Activated CD8-positive, alpha-beta memory T cell treated with anti-CD3 and anti-CD28 coated beads for 1 hour (primary cell): Measurements from ENCODE around the gene ARSA.
"Not testable (repeated sequence)": the region's sequence is repeated elsewhere in the genome, so short reads cannot be mapped to it uniquely, and the experiment has no call there.

Experiments
- DNase-seq, 2 donors: peaks; one replicate each; pipeline ENCODE4 v3.0.0-alpha.2; 2020; ENCODE audit warnings: low read depth in 1 of 2; ENCODE audit errors: extremely low read depth in 1 of 2

The ARSA gene

GRCh38 chr22:50656122-50657070 is 28.4 kb upstream of the ARSA start:
- DNase-seq, result no peak

GRCh38 chr22:50654664-50655063 is 26.7 kb upstream of the ARSA start:
- not testable (repeated sequence) for DNase-seq

- no peak for DNase-seq
Observed at GRCh38 chr22:50653256-50653655, 25.3 kb upstream of the ARSA start.

GRCh38 chr22:50643821-50644101 is 15.8 kb upstream of the ARSA start:
- not testable (repeated sequence) for DNase-seq

GRCh38 chr22:50643021-50643820 is 15.3 kb upstream of the ARSA start:
- not testable (repeated sequence) for DNase-seq

- DNase-seq, result no peak
Observed at GRCh38 chr22:50641696-50642607, 14.0 kb upstream of the ARSA start.

GRCh38 chr22:50640857-50641647 is 13.1 kb upstream of the ARSA start:
- DNase-seq, result no peak

- not testable (repeated sequence) for DNase-seq
Observed at GRCh38 chr22:50640296-50640695, 12.3 kb upstream of the ARSA start.

GRCh38 chr22:50635591-50635990 is 7.6 kb upstream of the ARSA start:
- DNase-seq, result no peak

GRCh38 chr22:50633771-50634170 is 5.8 kb upstream of the ARSA start:
- DNase-seq, result no peak

GRCh38 chr22:50633086-50633485 is 5.1 kb upstream of the ARSA start:
- DNase-seq, result no peak

- no peak for DNase-seq
Observed at GRCh38 chr22:50630376-50630775, 2.4 kb upstream of the ARSA start.

- no peak for DNase-seq
Observed at GRCh38 chr22:50628543-50629134, 687 bp upstream of the ARSA start.

- DNase-seq, result no peak
Observed at GRCh38 chr22:50626850-50627641, 906 bp downstream of the ARSA start.

GRCh38 chr22:50626314-50626849 is 1.6 kb downstream of the ARSA start:
- DNase-seq, result no peak

- no peak for DNase-seq
Observed at GRCh38 chr22:50625568-50626313, 2.2 kb downstream of the ARSA start.

- DNase-seq, result no peak
Observed at GRCh38 chr22:50625131-50625567, 2.8 kb downstream of the ARSA start.
